Measurements from ENCODE around the gene CLEC20A.
A peak's percentile ranks its signal among the peaks of the same experiment; 100 is the strongest.

Gene CLEC20A

GRCh38 chr1:178537382-178538090 is 40.8 kb upstream of the CLEC20A start:
- no peak overlapping the region for H3K9ac ChIP-seq (ENCODE audit: low read length in 2 of 2)
- H3K4me1 ChIP-seq (ENCODE audit: control insufficient read depth, insufficient read depth, low read length): peaks cover 12% of the 10 kb centered on the region
- no peaks in the 10 kb centered on the region for H3K27me3 ChIP-seq (ENCODE audit: control insufficient read depth in 1 of 2, insufficient read depth in 2 of 2, low read length in 2 of 2)
- no peak overlapping the region for H3K4me3 ChIP-seq (ENCODE audit: low read length in 2 of 2)
- H3K9me3 ChIP-seq (ENCODE audit: control insufficient read depth in 2 of 2, low read length in 2 of 2): no peaks in the 10 kb centered on the region
- H3K27ac ChIP-seq (ENCODE audit: low read length): no peak overlapping the region
- H3K36me3 ChIP-seq (ENCODE audit: control insufficient read depth in 2 of 2, insufficient read depth in 2 of 2, low read length in 2 of 2): no peaks in the 10 kb centered on the region

GRCh38 chr1:178536844-178537371 is 40.1 kb upstream of the CLEC20A start:
- peaks cover 9% of the 10 kb centered on the region for H3K4me1 ChIP-seq (ENCODE audit: control insufficient read depth, insufficient read depth, low read length)

GRCh38 chr1:178536329-178536728 is 39.6 kb upstream of the CLEC20A start:
- peaks cover 0 to 2% of the 10 kb centered on the region in 2 donors for H3K27me3 ChIP-seq (ENCODE audit: control insufficient read depth in 1 of 2, insufficient read depth in 2 of 2, low read length in 2 of 2)
- H3K4me3 ChIP-seq (ENCODE audit: low read length in 2 of 2): no peak overlapping the region
- no peak overlapping the region for H3K9ac ChIP-seq (ENCODE audit: low read length in 2 of 2)
- peaks cover 9% of the 10 kb centered on the region for H3K4me1 ChIP-seq (ENCODE audit: control insufficient read depth, insufficient read depth, low read length)
- H3K36me3 ChIP-seq (ENCODE audit: control insufficient read depth in 2 of 2, insufficient read depth in 2 of 2, low read length in 2 of 2): no peaks in the 10 kb centered on the region
- H3K9me3 ChIP-seq (ENCODE audit: control insufficient read depth in 2 of 2, low read length in 2 of 2): no peaks in the 10 kb centered on the region
- no peak overlapping the region for H3K27ac ChIP-seq (ENCODE audit: low read length)

More at GRCh38 chr1:178536844-178537371, 40.1 kb upstream of the CLEC20A start:
- Histone ChIP-seq H3K9ac (ENCODE audit: low read length in 2 of 2) (no peak overlapping the region), H3K9me3 (ENCODE audit: control insufficient read depth in 2 of 2, low read length in 2 of 2) (no peaks in the 10 kb centered on the region), H3K36me3 (ENCODE audit: control insufficient read depth in 2 of 2, insufficient read depth in 2 of 2, low read length in 2 of 2) (no peaks in the 10 kb centered on the region), H3K27ac (ENCODE audit: low read length) (no peak overlapping the region), H3K27me3 (ENCODE audit: control insufficient read depth in 1 of 2, insufficient read depth in 2 of 2, low read length in 2 of 2) (peaks cover 0 to under 1% of the 10 kb centered on the region in 2 donors), H3K4me3 (ENCODE audit: low read length in 2 of 2) (no peak overlapping the region)

GRCh38 chr1:178534137-178534868 is 37.5 kb upstream of the CLEC20A start:
- Histone ChIP-seq H3K27me3 (ENCODE audit: control insufficient read depth in 1 of 2, insufficient read depth in 2 of 2, low read length in 2 of 2) (peaks cover 0 to 2% of the 10 kb centered on the region in 2 donors), H3K4me3 (ENCODE audit: low read length in 2 of 2) (no peak overlapping the region), H3K36me3 (ENCODE audit: control insufficient read depth in 2 of 2, insufficient read depth in 2 of 2, low read length in 2 of 2) (no peaks in the 10 kb centered on the region), H3K9me3 (ENCODE audit: control insufficient read depth in 2 of 2, low read length in 2 of 2) (no peaks in the 10 kb centered on the region), H3K9ac (ENCODE audit: low read length in 2 of 2) (no peak overlapping the region), H3K27ac (ENCODE audit: low read length) (no peak overlapping the region), H3K4me1 (ENCODE audit: control insufficient read depth, insufficient read depth, low read length) (peaks cover 9% of the 10 kb centered on the region)

DNA sequence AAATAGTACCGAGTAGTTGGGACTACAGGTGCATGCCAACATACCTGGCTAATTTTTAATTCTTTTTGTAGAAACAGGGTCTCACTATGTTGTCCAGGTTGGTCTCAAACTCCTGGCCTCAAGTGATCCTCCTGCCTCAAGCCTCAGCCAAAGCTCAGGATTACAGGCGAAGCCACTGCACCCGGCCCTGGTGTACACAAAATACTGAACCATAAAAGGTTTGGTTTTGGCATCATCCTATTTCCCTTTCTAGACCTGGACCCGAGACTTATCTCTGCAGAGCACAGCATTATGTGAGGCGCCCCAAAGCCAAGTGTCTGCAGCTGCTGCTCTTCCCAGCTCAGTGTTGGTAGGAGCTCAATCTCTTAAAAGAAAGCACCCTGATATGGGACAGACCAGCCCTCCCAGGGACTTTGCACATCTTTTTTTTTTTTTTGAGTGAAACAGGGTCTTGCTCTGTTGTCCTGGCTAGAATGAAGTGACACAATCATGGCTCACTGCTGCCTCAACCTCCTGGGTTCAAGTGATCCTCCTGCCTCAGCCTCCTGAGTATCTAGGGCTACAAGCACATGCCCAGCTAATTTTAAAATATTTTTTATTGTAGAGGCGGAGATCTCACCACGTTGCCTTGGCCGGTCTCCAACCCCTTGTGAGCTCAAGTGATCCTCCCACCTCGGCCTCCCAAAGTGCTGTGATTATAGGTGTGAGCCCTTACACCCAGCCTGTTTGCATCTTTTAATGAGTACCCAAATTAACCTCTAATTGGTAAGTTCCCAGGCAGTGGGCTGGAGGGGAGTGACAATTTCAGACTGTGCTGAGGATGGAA is 36.6 kb upstream of the CLEC20A start:
- no peak overlapping the region for H3K27ac ChIP-seq (ENCODE audit: low read length)
- no peak overlapping the region for H3K4me3 ChIP-seq (ENCODE audit: low read length in 2 of 2)
- H3K27me3 ChIP-seq (ENCODE audit: control insufficient read depth in 1 of 2, insufficient read depth in 2 of 2, low read length in 2 of 2): peaks cover 0 to 2% of the 10 kb centered on the region in 2 donors
- H3K9me3 ChIP-seq (ENCODE audit: control insufficient read depth in 2 of 2, low read length in 2 of 2): no peaks in the 10 kb centered on the region
- peaks cover 9% of the 10 kb centered on the region for H3K4me1 ChIP-seq (ENCODE audit: control insufficient read depth, insufficient read depth, low read length)
- H3K9ac ChIP-seq (ENCODE audit: low read length in 2 of 2): no peak overlapping the region
- no peaks in the 10 kb centered on the region for H3K36me3 ChIP-seq (ENCODE audit: control insufficient read depth in 2 of 2, insufficient read depth in 2 of 2, low read length in 2 of 2)

DNA sequence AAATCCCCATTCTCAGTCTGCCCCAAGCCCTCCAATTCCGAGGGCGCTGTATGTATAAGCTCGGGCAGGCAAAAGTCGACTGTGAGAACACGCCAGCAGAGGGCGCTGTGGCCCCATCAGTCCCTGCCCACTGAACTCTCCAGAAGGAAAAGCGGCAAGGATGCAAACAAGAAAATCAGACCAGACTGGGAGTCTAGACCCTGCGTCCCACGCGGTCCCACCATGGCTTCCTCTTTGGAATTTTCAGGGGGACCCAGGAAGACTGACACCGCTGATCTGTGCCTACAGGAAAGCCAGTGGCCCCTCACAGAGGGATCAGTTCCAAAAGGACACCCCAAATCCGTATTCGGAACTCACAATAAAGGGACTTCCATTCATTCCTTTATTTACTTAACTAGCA is 35.6 kb upstream of the CLEC20A start:
- H3K9me3 ChIP-seq (ENCODE audit: control insufficient read depth in 2 of 2, low read length in 2 of 2): no peaks in the 10 kb centered on the region
- no peaks in the 10 kb centered on the region for H3K36me3 ChIP-seq (ENCODE audit: control insufficient read depth in 2 of 2, insufficient read depth in 2 of 2, low read length in 2 of 2)
- H3K4me3 ChIP-seq (ENCODE audit: low read length in 2 of 2): peak overlapping the region in 1 of 2 donors; percentile 35
- no peak overlapping the region for H3K9ac ChIP-seq (ENCODE audit: low read length in 2 of 2)
- H3K27ac ChIP-seq (ENCODE audit: low read length): no peak overlapping the region
- H3K27me3 ChIP-seq (ENCODE audit: control insufficient read depth in 1 of 2, insufficient read depth in 2 of 2, low read length in 2 of 2): peaks cover 0 to 2% of the 10 kb centered on the region in 2 donors
- H3K4me1 ChIP-seq (ENCODE audit: control insufficient read depth, insufficient read depth, low read length): peaks cover 7% of the 10 kb centered on the region

- Histone ChIP-seq H3K4me1 (ENCODE audit: control insufficient read depth, insufficient read depth, low read length) (peaks cover 4% of the 10 kb centered on the region), H3K4me3 (ENCODE audit: low read length in 2 of 2) (peak overlapping the region in 1 of 2 donors; percentile 35), H3K27ac (ENCODE audit: low read length) (no peak overlapping the region), H3K9ac (ENCODE audit: low read length in 2 of 2) (no peak overlapping the region), H3K27me3 (ENCODE audit: control insufficient read depth in 1 of 2, insufficient read depth in 2 of 2, low read length in 2 of 2) (peaks cover 0 to 2% of the 10 kb centered on the region in 2 donors), H3K9me3 (ENCODE audit: control insufficient read depth in 2 of 2, low read length in 2 of 2) (no peaks in the 10 kb centered on the region), H3K36me3 (ENCODE audit: control insufficient read depth in 2 of 2, insufficient read depth in 2 of 2, low read length in 2 of 2) (no peaks in the 10 kb centered on the region)
These were observed 35.1 kb upstream of the CLEC20A start for GRCh38 chr1:178531887-178532286.

DNA sequence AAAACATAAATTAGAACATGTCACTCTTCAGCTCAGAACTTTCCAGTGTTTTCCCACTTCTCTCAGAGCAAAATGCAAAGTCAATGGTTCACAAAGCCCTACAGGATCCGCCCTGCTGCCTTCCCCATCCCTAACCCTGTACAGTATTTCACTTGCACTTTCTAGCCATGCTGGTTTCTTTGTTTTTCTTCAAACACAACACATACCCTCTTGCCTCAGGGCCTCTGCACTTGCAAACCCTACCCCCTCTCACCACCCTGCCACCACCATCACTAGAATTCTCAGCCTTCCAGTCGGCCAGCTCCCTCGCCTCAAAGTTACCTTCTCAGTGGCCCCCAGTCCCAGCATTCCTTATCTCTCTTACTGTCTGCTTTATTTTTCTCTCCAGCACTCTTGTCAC is 33.7 kb upstream of the CLEC20A start:
- Histone ChIP-seq H3K27ac (ENCODE audit: low read length) (no peak overlapping the region), H3K4me1 (ENCODE audit: control insufficient read depth, insufficient read depth, low read length) (peaks cover 4% of the 10 kb centered on the region), H3K4me3 (ENCODE audit: low read length in 2 of 2) (no peak overlapping the region), H3K27me3 (ENCODE audit: control insufficient read depth in 1 of 2, insufficient read depth in 2 of 2, low read length in 2 of 2) (peaks cover 0 to 2% of the 10 kb centered on the region in 2 donors), H3K9ac (ENCODE audit: low read length in 2 of 2) (no peak overlapping the region), H3K36me3 (ENCODE audit: control insufficient read depth in 2 of 2, insufficient read depth in 2 of 2, low read length in 2 of 2) (no peaks in the 10 kb centered on the region), H3K9me3 (ENCODE audit: control insufficient read depth in 2 of 2, low read length in 2 of 2) (no peaks in the 10 kb centered on the region)

DNA sequence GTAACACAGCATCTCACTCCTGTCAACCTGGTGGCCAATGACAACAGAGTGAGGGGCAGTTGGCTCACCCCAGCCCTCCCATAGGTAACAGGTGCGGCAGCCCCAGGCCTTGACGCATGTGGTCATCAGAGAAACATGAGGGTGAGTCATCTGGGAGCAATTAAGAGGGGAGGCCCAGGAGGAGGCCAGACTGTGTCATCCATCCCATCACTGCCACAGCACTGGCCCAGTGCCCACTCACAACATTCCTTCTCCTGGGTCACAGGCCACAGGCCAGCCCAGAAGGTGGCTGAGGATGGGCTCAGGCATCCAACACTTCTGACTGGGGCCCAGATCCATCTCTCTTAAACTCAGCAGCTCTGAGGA is 33.3 kb upstream of the CLEC20A start:
- Histone ChIP-seq H3K4me1 (ENCODE audit: control insufficient read depth, insufficient read depth, low read length) (peaks cover 4% of the 10 kb centered on the region), H3K36me3 (ENCODE audit: control insufficient read depth in 2 of 2, insufficient read depth in 2 of 2, low read length in 2 of 2) (no peaks in the 10 kb centered on the region), H3K9me3 (ENCODE audit: control insufficient read depth in 2 of 2, low read length in 2 of 2) (no peaks in the 10 kb centered on the region), H3K4me3 (ENCODE audit: low read length in 2 of 2) (no peak overlapping the region), H3K27me3 (ENCODE audit: control insufficient read depth in 1 of 2, insufficient read depth in 2 of 2, low read length in 2 of 2) (peaks cover 0 to 2% of the 10 kb centered on the region in 2 donors), H3K9ac (ENCODE audit: low read length in 2 of 2) (no peak overlapping the region), H3K27ac (ENCODE audit: low read length) (no peak overlapping the region)

GRCh38 chr1:178529364-178530036 is 32.7 kb upstream of the CLEC20A start:
- no peaks in the 10 kb centered on the region for H3K9me3 ChIP-seq (ENCODE audit: control insufficient read depth in 2 of 2, low read length in 2 of 2)
- no peak overlapping the region for H3K27ac ChIP-seq (ENCODE audit: low read length)
- peaks cover 4% of the 10 kb centered on the region for H3K4me1 ChIP-seq (ENCODE audit: control insufficient read depth, insufficient read depth, low read length)
- H3K27me3 ChIP-seq (ENCODE audit: control insufficient read depth in 1 of 2, insufficient read depth in 2 of 2, low read length in 2 of 2): peaks cover 0 to 2% of the 10 kb centered on the region in 2 donors
- H3K9ac ChIP-seq (ENCODE audit: low read length in 2 of 2): no peak overlapping the region
- no peak overlapping the region for H3K4me3 ChIP-seq (ENCODE audit: low read length in 2 of 2)
- no peaks in the 10 kb centered on the region for H3K36me3 ChIP-seq (ENCODE audit: control insufficient read depth in 2 of 2, insufficient read depth in 2 of 2, low read length in 2 of 2)
